ENCODE measurements around the gene SF3B5. TPM values are rescaled to one million over a fixed set of nuclear protein-coding genes. Genes with fewer than 3 reads are reported as not detected.

The SF3B5 gene
- total and polyA plus RNA-seq, 9 of the 15 experiments (the other 6 are each of a cell fraction or from before 2014, with no cell fraction given): 238 to 1,211 (median 407) TPM

GRCh38 chr6:144064402-144065212 lies 30.8 kb downstream of the SF3B5 start (continued):
- TF ChIP-seq BDP1 (IDR thresholded peaks at IDR 0.05; ENCODE audit: insufficient read depth, insufficient read length): no peak
- no peak for TF ChIP-seq YY1 (IDR thresholded peaks at IDR 0.05; ENCODE audit: borderline replicate concordance in 1 of 3, control insufficient read depth in 1 of 3, extremely low read depth in 1 of 3, insufficient read depth in 3 of 3, insufficient read length in 1 of 3, insufficient replicate concordance in 2 of 3, low read depth in 1 of 3, low read length in 2 of 3)
- 0 out of 2 replicates have a peak, but pooled peaks have one; percentile 5 for TF ChIP-seq ETS1 (conservative IDR thresholded peaks at IDR 0.05; ENCODE audit: control insufficient read depth, low read depth, low read length)
- peak; percentile 47 for TF ChIP-seq ZFX (CRISPR knock-in tag; IDR thresholded peaks at IDR 0.05)
- TF ChIP-seq ZZZ3 (IDR thresholded peaks at IDR 0.05): no peak
- no peak for TF ChIP-seq ZNF609 (CRISPR knock-in tag; IDR thresholded peaks at IDR 0.05; ENCODE audit: borderline replicate concordance)
- TF ChIP-seq SRSF3 (IDR thresholded peaks at IDR 0.05; ENCODE audit: insufficient read depth, low read length): no peak
- 0 out of 2 replicates have a peak, but pooled peaks have one; percentile 8 for TF ChIP-seq ZBTB1 (CRISPR knock-in tag; IDR thresholded peaks at IDR 0.05; ENCODE audit: borderline replicate concordance, low read depth)
- no peak for TF ChIP-seq TEAD4 (IDR thresholded peaks at IDR 0.05; ENCODE audit: low read length)
- no peak for TF ChIP-seq TEAD4 (CRISPR knock-in tag; IDR thresholded peaks at IDR 0.05; ENCODE audit: borderline replicate concordance)
- no peak for TF ChIP-seq STAG1 (CRISPR knock-in tag; IDR thresholded peaks at IDR 0.05; ENCODE audit: borderline replicate concordance)
- no peak for TF ChIP-seq ZNF217 (CRISPR knock-in tag; IDR thresholded peaks at IDR 0.05)
- TF ChIP-seq MAFG (tag; conservative IDR thresholded peaks at IDR 0.05): no peak
- TF ChIP-seq CBX3 (IDR thresholded peaks at IDR 0.05; ENCODE audit: borderline replicate concordance in 1 of 2, low read length in 2 of 2): no peak
- peak; percentile 25 for TF ChIP-seq KAT7 (CRISPR knock-in tag; IDR thresholded peaks at IDR 0.05; ENCODE audit: borderline replicate concordance)
- TF ChIP-seq FOXO4 (CRISPR knock-in tag; IDR thresholded peaks at IDR 0.05): no peak; the same call in 1 of the 2 replicates
